Vagina (tissue), 2 donors: ENCODE measurements around the gene ZNF350. TPM values are rescaled to one million over a fixed set of nuclear protein-coding genes. Genes with fewer than 3 reads are reported as not detected.
"Not testable (repeated sequence)": the region's sequence is repeated elsewhere in the genome, so short reads cannot be mapped to it uniquely, and the experiment has no call there.

Experiments used
- DNase-seq, 2 donors: peaks; one replicate each; pipeline ENCODE4 v3.0.0-alpha.2; 2017; ENCODE audit errors: extremely low spot score in 2 of 2
- H3K27ac ChIP-seq: fragments of 200-600 bp; sonication (generic); one replicate; pipeline ENCODE4 v1.5.1; 2019
- H3K27me3 ChIP-seq: fragments of 200-600 bp; sonication (generic); one replicate; pipeline ENCODE4 v1.5.1; 2019
- H3K36me3 ChIP-seq, 2 donors: fragments of 200-600 bp; sonication (generic); one replicate each; pipeline ENCODE4 v1.5.1; 2017 to 2019
- H3K4me1 ChIP-seq: fragments of 200-600 bp; sonication (generic); one replicate; pipeline ENCODE4 v1.5.1; 2019
- H3K4me3 ChIP-seq, 2 donors: fragments of 200-600 bp; sonication (generic); 1 replicate in 1 of 2; 2 replicates in 1 of 2; pipeline ENCODE4 v1.5.1; 2016 to 2019
- H3K9me3 ChIP-seq: fragments of 200-600 bp; sonication (generic); one replicate; pipeline ENCODE4 v1.5.1; 2019
- CTCF ChIP-seq, 3 experiments: fragments of 450-650 bp in 2 of 3; fragments of 200-600 bp in 1 of 3; sonication (generic) in 1 of 3; IDR thresholded peaks; one replicate each; pipeline ENCODE4 v1.5.1; 2017 to 2019; ENCODE audit warnings: antibody characterized with exemption in 3 of 3, mild to moderate bottlenecking in 2 of 3, moderate library complexity in 2 of 3
- POLR2A ChIP-seq, 2 donors: fragments of 450-650 bp; IDR thresholded peaks; one replicate each; pipeline ENCODE4 v1.6.1; 2017; ENCODE audit warnings: antibody characterized with exemption in 2 of 2, mild to moderate bottlenecking in 2 of 2, moderate library complexity in 2 of 2
- POLR2AphosphoS5 ChIP-seq, 2 donors: sonication (generic); formaldehyde crosslinking; IDR thresholded peaks; one replicate each; pipeline ENCODE4 v1.9.0; 2017; ENCODE audit warnings: antibody characterized with exemption in 2 of 2, mild to moderate bottlenecking in 2 of 2, low read depth in 1 of 2; ENCODE audit not compliant: insufficient read depth in 1 of 2
- intact Hi-C: fragments of 100-400 bp; cut with DNase I; formaldehyde crosslinking; loops from one replicate; pipeline ENCODE4 v1.15.1; 2023
- total RNA-seq: library from RNA; depleted of rRNA; stranded (reverse); fragments of >200 nt; gene quantifications from one replicate; pipeline ENCODE4 v1.2.3, GENCODE V29; 2016

ZNF350 gene
- total RNA-seq, 1 donor from 2014 or later, result 8.6 TPM

- intact Hi-C loops, result no loop called here
- Histone ChIP-seq H3K9me3 (peaks cover 93% of the 10 kb centered on the region), H3K27me3 (no peaks in the 10 kb centered on the region), H3K36me3 (peaks cover 43 to 98% of the 10 kb centered on the region in 2 donors), H3K4me1 (no peaks in the 10 kb centered on the region), H3K27ac (no peak overlapping the region), H3K4me3 (no peak overlapping the region)
- TF ChIP-seq POLR2AphosphoS5 (IDR thresholded peaks at IDR 0.05; ENCODE audit: insufficient read depth in 1 of 2, low read depth in 1 of 2) (no peak), CTCF (IDR thresholded peaks at IDR 0.05) (no peak), POLR2A (IDR thresholded peaks at IDR 0.05) (no peak)
- no peak for DNase-seq
These were observed 15.9 kb downstream of the ZNF350 start for GRCh38 chr19:51970718-51971117.

GRCh38 chr19:51965583-51965982 lies 21.1 kb downstream of the ZNF350 start:
- peaks cover 39 to 67% of the 10 kb centered on the region in 2 donors for H3K36me3 ChIP-seq
- no peaks in the 10 kb centered on the region for H3K4me1 ChIP-seq
- no peak overlapping the region for H3K27ac ChIP-seq
- peaks cover 79% of the 10 kb centered on the region for H3K9me3 ChIP-seq
- intact Hi-C loops, result no loop called here
- TF ChIP-seq POLR2AphosphoS5 (IDR thresholded peaks at IDR 0.05; ENCODE audit: insufficient read depth in 1 of 2, low read depth in 1 of 2), result no peak
- H3K4me3 ChIP-seq, result no peak overlapping the region
- H3K27me3 ChIP-seq, result no peaks in the 10 kb centered on the region
- no peak for DNase-seq

- DNase-seq, H3K27ac ChIP-seq, H3K27me3 ChIP-seq, H3K4me1 ChIP-seq, intact Hi-C loops, H3K4me3 ChIP-seq: not testable (repeated sequence)
- peaks cover 37% of the 10 kb centered on the region for H3K9me3 ChIP-seq
- H3K36me3 ChIP-seq, result peaks cover 13 to 18% of the 10 kb centered on the region in 2 donors
These were observed 25.9 kb downstream of the ZNF350 start for GRCh38 chr19:51960621-51961233.

- TF ChIP-seq CTCF (IDR thresholded peaks at IDR 0.05) (no peak), POLR2A (IDR thresholded peaks at IDR 0.05) (no peak), POLR2AphosphoS5 (IDR thresholded peaks at IDR 0.05; ENCODE audit: insufficient read depth in 1 of 2, low read depth in 1 of 2) (no peak)
- no peaks in the 10 kb centered on the region for H3K4me1 ChIP-seq
- peaks cover 4 to 9% of the 10 kb centered on the region in 2 donors for H3K36me3 ChIP-seq
- no peak overlapping the region for H3K27ac ChIP-seq
- peaks cover 28% of the 10 kb centered on the region for H3K9me3 ChIP-seq
- intact Hi-C loops, result no loop called here
- no peak overlapping the region for H3K4me3 ChIP-seq
- no peaks in the 10 kb centered on the region for H3K27me3 ChIP-seq
- DNase-seq, result no peak
These were observed 26.8 kb downstream of the ZNF350 start for GRCh38 chr19:51959791-51960190.

GRCh38 chr19:51957846-51958245 lies 28.8 kb downstream of the ZNF350 start:
- peaks cover 17% of the 10 kb centered on the region for H3K9me3 ChIP-seq
- H3K36me3 ChIP-seq, H3K4me1 ChIP-seq, H3K27me3 ChIP-seq, H3K27ac ChIP-seq, H3K4me3 ChIP-seq, intact Hi-C loops, DNase-seq: not testable (repeated sequence)

- Histone ChIP-seq H3K27me3 (no peaks in the 10 kb centered on the region), H3K9me3 (peaks cover 58% of the 10 kb centered on the region), H3K27ac (no peak overlapping the region), H3K4me3 (no peak overlapping the region), H3K36me3 (peaks cover 5 to 19% of the 10 kb centered on the region in 2 donors), H3K4me1 (no peaks in the 10 kb centered on the region)
- intact Hi-C loops, result no loop called here
- no peak for DNase-seq
- TF ChIP-seq CTCF (IDR thresholded peaks at IDR 0.05) (no peak), POLR2AphosphoS5 (IDR thresholded peaks at IDR 0.05; ENCODE audit: insufficient read depth in 1 of 2, low read depth in 1 of 2) (no peak), POLR2A (IDR thresholded peaks at IDR 0.05) (no peak)
These were observed 37.7 kb downstream of the ZNF350 start for GRCh38 chr19:51948975-51949374.
